NCI-H2196 (cell line): ENCODE data around the gene PHYKPL.
"Not testable (repeated sequence)": the region's sequence is repeated elsewhere in the genome, so short reads cannot be mapped to it uniquely, and the experiment has no call there.

ENCODE experiments used
- DNase-seq: peaks from one replicate; lab custom pipeline; 2025; ENCODE audit not compliant: unreplicated experiment; lab: John Stamatoyannopoulos, UW

The PHYKPL gene

DNA sequence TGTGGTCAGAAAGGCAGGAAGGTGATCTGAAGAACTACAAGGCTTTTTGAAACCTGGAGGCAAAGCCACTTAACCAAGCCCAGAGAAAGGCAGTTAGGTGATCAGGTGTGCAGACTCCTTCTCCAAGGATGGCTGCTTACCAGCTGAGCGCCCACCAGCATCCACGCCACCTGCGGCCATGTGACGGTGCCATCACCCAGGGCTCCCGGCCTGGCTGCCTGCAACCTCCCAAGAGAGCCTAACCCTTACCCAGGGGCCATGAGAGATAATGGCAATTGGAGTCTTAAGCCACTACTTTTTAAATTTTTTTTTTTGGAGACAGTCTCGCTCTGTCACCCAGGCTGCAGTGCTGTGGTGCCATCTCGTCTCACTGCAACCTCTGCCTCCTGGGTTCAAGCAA, 33.1 kb upstream of the PHYKPL start:
- DNase-seq = no peak

DNA sequence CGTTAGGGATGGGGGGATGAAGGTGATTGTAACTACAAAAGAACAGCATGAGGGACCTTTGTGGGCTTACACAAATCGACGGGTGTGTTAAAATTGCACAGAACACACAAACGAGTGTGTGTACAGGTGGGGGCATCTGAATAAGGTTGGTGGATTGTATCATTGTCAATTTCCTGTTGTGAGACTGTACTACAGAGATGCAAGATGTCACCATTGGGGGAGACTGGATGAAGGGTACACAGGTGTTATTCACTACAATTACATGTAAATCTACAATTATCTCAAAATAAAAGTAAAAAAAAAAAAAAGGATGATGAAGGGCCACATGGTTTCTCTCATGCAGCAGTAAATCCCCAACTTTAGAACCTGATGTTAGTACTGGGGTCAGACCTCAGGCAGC, 31.4 kb upstream of the PHYKPL start:
- DNase-seq = no peak

DNA sequence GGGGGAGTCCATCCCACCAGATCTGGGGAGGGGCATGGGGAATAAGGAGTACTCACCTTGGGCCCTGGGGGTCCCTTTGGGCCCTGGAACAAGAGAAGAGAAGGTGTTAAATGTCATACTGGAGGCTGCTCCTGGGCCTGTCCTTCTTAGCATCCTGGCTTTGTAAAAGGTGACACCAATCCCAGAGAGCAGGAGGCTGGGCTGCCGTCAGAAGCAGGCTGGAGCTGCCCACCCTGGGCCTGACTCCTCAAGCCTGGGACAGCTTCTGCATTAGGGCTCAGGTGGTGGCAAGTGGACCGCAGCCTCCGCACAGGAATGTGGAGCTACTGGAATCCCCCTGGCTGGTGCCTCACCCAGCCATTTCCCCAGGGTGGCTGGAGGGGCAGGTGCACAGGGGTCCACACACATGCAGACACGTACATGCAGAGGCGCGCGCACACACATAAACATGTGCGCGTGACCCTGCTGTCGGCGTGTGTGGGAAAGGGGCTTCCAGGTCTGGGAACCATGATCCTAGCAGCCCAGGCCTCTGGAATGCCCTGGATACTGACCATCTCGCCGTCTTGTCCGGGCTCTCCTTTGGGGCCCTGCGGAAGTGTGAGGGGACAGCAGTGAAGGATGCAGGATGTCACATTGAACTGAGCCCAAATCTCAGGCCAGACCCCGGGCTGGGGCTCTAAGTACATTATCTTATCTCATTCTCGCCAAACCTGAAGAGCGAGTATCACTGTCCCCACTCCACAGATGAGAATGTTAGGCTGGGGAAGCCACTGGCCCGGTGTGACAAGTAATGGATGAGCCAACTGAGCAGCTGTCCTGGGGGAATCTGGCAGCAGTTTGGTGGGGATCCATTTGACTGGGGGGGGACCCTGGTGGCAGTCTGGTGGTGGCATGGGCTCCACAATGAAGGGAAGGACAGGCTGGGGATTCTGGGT, 29.3 kb upstream of the PHYKPL start:
- no peak for DNase-seq

DNA sequence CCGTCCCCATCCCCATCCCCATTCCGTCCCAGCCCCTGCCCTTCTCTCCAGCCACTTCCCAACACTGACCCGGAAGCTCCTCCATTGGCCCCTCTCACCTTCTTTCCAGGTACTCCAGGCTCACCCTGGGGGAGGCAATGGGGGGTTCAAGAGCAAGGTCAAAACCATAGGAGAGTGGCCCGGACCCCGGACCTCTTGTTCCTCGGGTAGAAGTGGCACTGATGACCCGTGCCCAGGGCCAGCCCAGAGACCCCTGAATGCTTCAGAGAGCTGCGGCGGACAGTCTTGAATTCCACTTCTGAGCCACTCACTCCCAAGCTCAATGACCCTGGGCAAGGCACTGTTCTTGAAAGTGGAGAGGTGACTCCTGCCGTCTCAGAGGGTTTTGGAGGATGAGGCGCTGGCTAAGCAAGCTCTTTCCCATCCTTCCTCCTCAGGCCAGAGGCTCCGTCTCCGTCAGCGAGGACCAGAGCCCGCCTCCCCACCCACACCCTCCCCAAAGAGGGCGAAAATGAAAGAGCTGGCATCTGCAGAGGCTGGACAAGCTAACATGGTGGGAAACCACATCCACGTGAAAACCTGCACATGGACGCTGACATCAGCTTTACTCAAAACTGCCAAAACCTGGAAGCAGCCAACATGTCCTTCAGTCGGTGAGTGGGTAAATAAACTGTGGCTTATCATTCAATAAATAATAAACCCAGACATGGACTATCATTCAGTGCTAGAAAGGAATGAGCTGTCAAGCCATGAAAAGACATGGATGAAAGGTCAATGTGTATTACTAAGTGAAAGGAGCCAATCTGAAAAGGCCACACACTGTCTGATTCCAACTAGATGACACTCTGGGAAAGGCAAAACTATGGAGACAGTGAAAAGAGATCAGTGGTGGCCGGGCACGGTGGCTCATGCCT, 27.3 kb upstream of the PHYKPL start:
- DNase-seq = no peak

DNA sequence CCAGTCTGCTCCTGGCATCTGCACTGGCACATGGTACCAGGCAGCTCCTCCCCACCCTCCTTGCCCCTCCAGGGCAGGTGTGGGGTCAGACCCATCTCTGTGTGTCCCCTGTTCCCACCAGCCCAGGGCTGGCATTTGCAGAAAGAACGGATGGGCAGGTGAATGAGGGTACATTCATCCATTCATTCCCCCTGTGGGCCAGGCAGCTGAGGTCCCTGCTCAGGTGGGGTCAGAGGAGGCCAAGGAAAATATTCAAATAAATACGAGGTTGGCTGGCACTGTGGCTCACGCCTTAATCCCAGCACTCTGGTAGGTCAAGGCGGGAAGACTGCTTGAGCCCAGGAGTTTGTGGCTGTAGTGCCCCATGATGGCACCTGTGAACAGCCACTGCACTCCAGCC, 25.0 kb upstream of the PHYKPL start:
- no peak for DNase-seq

DNA sequence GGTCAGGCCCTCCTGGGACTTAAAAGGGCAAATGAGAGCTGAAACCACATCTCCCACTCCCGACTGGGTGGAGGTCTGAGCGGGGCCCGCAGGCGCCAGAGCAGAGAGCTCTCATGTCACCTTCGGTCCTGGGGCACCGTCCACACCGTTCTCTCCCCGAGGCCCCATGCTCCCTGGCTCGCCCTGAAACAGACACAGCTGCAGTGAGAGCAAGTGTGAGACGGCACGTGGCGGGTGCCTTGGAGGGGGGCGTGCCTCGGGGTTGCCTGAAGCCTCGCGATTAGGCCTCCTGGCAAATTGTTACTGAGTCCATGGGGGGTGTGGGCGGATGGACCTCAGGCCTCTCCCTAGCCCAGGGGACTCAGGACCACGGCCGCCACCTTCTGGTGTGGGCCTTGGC, 24.1 kb upstream of the PHYKPL start:
- DNase-seq = no peak

DNA sequence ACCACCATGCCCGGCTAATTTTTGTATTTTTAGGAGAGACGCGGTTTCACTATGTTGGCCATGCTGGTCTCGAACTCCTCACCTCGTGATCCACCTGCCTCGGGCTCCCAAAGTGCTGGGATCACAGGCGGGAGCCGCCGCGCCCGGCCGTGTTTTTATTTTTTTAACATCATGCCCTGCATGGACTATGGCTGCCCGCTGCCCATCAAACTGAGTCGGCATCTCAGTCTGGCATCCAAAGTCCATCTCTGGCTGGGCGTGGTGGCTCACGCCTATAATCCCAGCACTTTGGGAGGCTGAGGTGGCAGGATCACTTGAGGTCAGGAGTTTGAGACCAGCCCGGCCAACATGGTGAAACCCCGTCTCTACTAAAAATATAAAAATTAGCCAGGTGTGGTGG, 21.0 kb upstream of the PHYKPL start:
- DNase-seq = not testable (repeated sequence)

DNA sequence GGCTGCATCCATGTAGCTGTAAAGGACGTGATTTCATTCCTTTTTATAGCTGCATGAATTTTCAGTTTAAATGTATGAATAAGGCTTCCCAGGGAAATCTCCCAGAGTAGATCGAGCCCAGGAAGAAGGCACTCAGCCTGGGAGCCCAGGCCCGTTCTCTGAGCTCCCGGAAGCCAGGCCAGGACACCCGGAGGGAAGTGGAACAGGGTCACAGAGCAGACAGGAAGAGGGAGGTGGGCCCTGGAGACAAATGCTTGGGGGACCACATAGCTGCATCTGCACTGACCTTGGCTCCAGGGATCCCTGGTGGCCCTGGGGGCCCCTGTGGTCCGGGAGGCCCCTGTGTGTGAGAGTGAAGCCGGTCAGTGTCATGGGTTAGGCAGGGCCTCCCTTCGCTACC, 19.7 kb upstream of the PHYKPL start:
- no peak for DNase-seq

DNA sequence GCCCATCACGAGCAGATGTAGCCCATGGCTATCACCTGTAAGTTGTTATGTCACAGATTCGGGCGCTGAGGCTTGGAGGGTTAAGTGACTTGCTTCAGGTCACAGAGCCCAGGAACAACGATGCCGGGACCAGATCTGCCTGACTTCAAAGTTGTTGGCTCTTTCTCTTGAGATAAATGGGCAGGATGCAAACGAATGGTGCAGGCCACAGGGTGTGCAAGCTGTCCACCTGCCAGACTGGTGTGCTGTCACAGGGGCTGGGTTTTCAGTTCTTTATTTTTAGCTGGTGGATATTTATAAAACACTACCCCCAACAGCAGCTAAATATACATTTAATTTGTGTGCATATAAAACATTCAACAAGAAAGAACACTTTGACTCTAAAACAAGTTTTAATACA, 17.7 kb upstream of the PHYKPL start:
- DNase-seq = no peak

DNA sequence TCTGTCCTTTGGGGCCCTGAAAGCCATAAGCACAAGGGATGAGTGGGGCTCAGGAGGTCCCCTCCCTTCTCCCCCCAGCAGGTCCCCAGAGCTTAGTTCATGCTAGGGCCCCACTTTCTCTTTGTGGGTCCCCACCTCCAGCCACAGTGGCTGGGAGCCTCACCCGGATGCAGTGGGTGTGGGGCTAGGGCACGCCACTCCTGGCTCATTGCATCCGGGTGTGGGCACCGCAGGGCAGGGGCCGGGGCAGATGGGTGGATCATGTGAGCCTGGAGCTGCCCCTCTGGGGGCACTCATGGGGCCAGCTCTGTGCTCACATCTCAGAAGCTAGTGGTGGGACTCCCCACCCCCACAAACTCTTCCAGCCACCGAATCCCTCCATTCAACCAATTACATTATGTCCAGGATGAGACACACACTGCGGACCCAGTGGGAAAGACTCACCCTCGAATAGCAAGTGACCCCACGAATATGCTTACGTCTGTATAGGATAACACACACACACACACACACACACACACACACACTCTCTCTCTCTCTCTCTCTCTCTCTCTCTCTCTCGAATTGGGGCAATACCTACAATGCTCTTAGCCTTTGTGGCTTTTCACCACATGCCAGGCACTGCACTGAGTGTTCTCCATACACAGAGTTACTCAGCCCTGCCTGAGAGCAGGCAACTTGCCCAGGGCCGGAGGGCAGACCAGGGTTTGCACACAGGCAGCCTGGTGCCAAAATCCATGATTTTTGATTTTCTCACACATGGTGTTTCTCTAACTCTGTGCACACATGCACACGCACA, 16.8 kb upstream of the PHYKPL start:
- DNase-seq = no peak

DNA sequence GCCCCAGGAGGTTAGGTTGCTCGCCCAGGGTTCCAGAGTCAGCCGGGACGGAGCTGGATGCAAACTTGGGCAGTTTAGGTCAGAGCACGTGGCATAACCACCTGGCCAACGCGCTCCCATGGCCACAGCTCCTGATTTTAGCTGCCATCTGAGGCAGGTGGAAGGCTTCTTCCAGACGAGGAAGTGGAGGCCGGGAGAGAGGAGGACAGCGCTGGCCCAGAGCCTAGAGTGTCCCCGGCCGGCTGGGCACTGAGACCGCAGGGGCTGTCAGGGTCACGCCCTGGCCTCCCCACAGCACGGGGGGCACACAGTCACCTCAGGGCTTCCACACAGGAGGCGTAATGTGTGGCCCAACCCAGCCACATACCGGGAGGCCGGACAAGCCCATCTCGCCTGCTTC, 16.1 kb upstream of the PHYKPL start:
- DNase-seq = no peak

DNA sequence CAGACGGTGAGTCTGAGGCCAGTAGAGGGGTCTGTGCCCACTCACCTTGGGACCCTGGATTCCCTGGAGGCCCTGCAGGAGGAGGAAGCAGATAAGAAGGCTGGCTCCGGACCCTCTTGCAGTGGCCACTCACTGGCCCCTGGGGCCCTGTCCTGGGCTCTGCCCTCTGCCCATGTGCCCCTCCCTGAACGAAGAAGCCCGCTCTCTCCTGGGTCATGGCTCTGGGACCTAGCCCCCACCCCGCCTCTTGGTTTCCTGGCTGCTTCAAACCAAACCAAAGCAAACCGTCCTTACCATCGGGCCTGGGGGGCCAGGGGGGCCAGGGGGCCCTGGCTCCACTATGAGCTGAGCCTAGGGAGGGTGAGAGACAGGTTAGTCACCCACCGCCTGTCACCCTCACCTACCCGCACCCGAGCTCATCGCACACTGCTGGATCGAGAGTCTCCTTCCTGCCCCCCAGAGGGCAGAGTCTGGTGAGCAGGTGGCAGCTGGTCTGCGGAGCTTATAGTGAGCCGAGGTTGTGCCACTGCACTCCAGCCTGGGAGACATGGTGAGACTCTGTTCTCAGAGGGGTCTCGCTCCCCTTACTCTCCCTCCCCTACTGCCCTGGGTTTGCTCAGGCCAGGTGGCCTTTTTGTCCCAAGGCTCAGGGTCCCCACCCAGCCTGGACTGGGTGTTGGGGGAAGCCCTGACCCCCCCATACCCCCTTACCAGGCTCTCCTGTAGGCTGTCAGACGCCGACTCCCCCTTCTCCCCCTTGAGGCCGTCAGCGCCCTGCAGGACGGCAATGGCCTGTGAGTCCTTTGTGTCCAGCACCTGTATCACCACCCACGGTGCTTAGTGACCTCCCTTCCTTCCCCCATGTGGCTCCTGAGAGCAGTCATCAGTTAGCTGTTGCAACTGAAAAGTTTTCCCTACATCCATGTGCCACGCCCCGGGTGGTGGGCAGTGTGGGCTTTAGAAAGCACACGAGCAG, 15.2 kb upstream of the PHYKPL start:
- DNase-seq = no peak

DNA sequence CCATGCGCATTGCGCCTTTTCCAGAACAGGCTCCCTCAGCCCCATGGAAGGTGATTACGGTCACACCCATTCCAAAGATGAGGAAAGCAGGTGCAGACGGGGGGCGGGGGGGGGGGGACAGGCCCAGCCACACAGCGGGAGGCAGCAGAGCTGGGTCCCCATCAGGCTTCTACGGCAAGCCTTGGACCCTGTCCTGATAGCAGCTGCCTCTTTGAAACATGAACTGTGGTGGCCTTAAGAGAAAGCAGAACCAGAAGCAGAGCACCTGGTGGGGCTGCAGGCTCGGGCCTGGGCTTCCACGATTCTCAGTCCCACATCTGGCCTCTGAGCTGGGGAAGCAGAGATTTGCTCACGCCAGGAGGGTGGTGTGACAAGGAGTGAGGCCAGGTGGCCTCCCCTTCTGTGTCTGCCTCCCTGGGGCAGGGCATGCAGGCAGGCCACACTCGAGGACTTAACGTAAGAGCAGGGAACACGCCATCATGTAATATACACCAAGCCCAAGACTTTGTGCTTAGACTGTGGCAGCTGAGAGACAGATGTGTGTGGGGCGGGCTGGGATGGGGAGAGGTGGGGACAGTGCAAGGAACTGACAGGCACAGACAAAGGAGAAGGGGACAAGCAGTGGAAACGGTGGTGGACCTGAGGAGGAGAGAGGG, 14.2 kb upstream of the PHYKPL start:
- DNase-seq = no peak

DNA sequence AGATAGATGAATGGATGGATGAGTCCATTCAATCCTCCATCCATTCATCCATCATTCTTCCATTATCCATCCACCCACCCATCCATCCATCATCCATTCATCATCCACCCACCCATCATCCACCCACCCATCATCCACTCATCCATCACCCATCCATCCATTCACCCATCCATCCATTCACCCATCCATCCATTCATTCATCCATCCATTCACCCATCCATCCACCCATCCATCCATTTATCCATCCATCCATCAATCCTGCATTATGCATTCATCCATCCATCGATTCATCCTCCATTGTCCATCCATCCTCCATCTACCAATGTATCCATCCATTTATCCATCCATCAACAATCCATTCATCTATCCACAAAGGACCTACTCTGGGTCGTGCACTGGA, 12.8 kb upstream of the PHYKPL start:
- DNase-seq = no peak

DNA sequence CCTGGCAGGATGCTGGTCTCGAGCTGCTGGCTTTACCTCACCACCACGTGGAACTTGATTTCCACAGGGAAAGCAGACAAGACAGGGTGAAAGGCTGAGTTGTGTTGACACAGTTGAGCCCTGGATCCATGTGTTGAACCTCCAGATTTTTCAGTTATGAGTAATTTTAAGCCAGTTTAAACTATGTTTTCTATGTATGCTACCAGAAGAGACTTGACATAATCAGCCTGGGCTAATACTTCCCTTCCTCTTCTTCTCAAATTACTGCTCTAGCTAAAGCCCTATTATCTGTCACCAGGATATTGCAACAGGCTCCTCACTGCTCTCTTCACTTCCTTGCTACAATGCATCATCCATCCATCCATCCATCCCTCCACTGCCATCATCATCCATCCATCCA, 12.0 kb upstream of the PHYKPL start:
- DNase-seq = no peak

DNA sequence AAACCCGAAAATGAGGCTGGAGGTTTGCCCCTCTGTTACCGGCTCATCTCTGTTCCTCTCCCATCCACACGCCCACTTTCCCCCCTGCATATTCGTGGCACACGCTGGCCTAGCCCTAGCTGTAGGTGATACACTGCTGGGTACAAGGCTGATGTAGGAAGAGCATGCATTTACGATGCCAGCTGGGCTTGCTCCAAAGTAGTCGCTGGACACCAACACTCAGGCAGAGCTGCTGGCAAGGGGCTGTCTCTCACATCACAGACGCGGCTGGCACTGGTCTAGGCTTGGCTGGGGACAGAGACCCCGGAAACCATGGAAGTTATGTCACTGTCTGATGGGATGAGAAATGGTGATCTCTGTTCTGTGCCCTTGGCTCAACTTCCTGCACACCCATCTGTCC, 9.8 kb upstream of the PHYKPL start:
- DNase-seq = no peak

DNA sequence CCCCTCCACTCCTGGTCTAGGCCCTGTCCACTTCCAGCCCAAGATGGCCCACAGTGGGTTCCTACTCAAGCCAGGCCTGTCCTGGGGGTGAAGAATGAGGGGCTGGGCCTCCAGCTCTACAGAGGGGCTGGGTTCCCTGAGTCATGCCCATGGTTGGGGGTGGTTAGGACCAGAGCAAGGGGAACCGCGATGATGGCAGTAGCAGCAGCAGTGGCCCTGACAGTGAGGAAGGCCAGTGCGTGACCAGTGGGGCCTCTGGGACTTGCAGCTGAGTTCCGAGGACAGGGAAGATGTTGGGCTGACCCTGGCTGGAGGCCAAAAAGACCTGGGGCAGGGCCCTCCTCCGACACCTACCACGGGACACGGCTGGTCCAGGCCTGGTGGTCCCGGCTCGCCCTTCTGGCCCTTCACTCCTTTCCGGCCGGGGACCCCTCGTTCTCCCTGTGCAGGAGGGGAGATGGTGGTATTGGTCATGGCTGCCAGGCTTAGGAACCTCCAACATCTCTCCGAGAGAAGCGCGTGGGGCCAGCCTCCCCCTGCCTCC, 9.2 kb upstream of the PHYKPL start:
- DNase-seq = no peak

DNA sequence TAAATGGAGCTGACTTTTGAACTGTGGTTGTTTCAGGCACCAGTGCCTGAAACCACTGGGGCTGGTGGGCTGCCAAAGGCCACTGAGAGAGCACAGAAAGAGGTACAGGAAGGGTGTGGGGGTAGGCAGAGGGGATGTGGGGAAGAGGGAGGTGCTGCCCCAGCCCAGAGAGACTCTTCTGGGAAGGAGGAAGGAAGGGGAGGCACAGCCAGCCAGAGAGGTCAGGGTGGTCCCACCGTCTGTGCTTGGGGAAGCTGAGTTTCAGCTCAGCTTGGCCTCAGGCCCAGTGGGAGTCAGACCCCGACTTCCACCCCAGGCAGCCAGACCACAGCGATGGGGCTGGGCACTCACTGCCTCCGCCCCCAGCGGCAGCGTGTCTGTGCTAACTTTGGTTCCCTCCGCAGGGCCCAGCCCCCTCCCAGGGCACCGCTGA, 8.6 kb upstream of the PHYKPL start:
- no peak for DNase-seq

DNA sequence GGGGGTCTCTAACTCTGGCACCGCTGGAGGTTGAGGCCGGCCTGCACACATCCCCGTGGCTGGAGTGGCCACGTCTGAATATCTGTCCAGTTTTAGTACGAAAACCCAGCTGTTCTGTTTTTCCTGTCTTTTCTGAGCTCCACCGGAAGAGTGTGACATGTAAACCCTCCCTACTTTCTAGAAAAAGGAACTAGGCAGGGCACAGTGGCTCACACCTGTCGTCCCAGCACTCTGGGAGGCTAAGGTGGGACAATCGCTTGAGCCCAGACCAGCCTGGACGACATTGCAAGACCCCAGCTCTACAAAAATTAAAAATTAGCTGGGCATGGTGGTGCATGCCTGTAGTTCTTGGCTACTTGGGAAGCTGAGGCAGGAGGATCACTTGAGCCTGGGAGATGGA, 8.2 kb upstream of the PHYKPL start:
- DNase-seq = no peak
